Upper lobe of left lung (tissue), 6 donors: ENCODE data around the gene MAPK8. TPM values are rescaled to one million over a fixed set of nuclear protein-coding genes. Genes with fewer than 3 reads are reported as not detected.
A peak's percentile ranks its signal among the peaks of the same experiment; 100 is the strongest.

ENCODE experiments used
- ATAC-seq, 2 donors: fragments of 200-7000 bp; cut with Tn5 transposase; one replicate each; pipeline ENCODE4 v1.9.1; 2022; ENCODE audit warnings: mild to moderate bottlenecking in 2 of 2, moderate library complexity in 2 of 2; ENCODE audit not compliant: low FRiP score in 2 of 2
- DNase-seq, 2 donors: peaks; one replicate each; pipeline ENCODE4 v3.0.0-alpha.2; 2019 to 2020
- H3K27ac ChIP-seq, 4 donors: fragments of 200-600 bp; sonication (generic); one replicate each; pipeline ENCODE4 v1.5.1; 2016 to 2019
- H3K27me3 ChIP-seq, 4 donors: fragments of 200-600 bp; sonication (generic); one replicate each; pipeline ENCODE4 v1.5.1; 2017 to 2019
- H3K36me3 ChIP-seq, 4 donors: fragments of 200-600 bp; sonication (generic); one replicate each; pipeline ENCODE4 v1.5.1; 2016 to 2019
- H3K4me1 ChIP-seq, 4 donors: fragments of 200-600 bp; sonication (generic); one replicate each; pipeline ENCODE4 v1.5.1; 2018 to 2019
- H3K4me3 ChIP-seq, 4 donors: fragments of 200-600 bp; sonication (generic); one replicate each; pipeline ENCODE4 v1.5.1; 2017 to 2019; ENCODE audit warnings: mild to moderate bottlenecking in 2 of 4, moderate library complexity in 1 of 4
- H3K9me3 ChIP-seq, 4 donors: fragments of 200-600 bp; sonication (generic); one replicate each; pipeline ENCODE4 v1.5.1; 2018 to 2019
- CTCF ChIP-seq, 6 experiments: fragments of 450-650 bp in 4 of 6; fragments of 200-600 bp in 2 of 6; sonication (generic) in 2 of 6; IDR thresholded peaks; one replicate each; pipeline ENCODE4 v1.5.1; 2016 to 2019; ENCODE audit warnings: antibody characterized with exemption in 6 of 6
- EP300 ChIP-seq, 4 donors: sonication (generic); formaldehyde crosslinking; IDR thresholded peaks; one replicate each; pipeline ENCODE4 v1.5.1; 2017; ENCODE audit warnings: antibody characterized with exemption in 4 of 4, control low read depth in 2 of 4
- POLR2A ChIP-seq, 4 donors: fragments of 450-650 bp; IDR thresholded peaks; one replicate each; pipeline ENCODE4 v1.5.1; 2016 to 2017; ENCODE audit warnings: antibody characterized with exemption in 4 of 4, mild to moderate bottlenecking in 2 of 4
- POLR2AphosphoS5 ChIP-seq, 2 donors: sonication (generic); formaldehyde crosslinking; IDR thresholded peaks; one replicate each; pipeline ENCODE4 v1.5.1; 2017; ENCODE audit warnings: antibody characterized with exemption in 2 of 2
- WGBS, 2 donors: methylation state at CpG; one replicate each; pipeline ENCODE4 v1.1.5; 2017 to 2018; 5-methylcytosine and 5-hydroxymethylcytosine counted together
- total RNA-seq, 6 donors: library from RNA; depleted of rRNA in 4 of 6; stranded (reverse); fragments of >200 nt in 4 of 6; gene quantifications; one replicate each; pipeline versions ENCODE4 v1.1.0 to v1.2.1, GENCODE V29; 2016 to 2021
- donor health status: DM: no; HTN: no; CAD: no; lungs with moderate emphysema.
- donor health status: DM: no; HTN: yes; CAD: no; lungs with severe emphysema.

MAPK8 gene
- total RNA-seq, 6 donors from 2014 or later: 33.6 to 61.6 (median 46.6) TPM

GRCh38 chr10:48383393-48383792 is 76.9 kb downstream of the MAPK8 start:
- ATAC-seq: no peak
- no peaks in the 10 kb centered on the region for H3K4me1 ChIP-seq
- DNase-seq: no peak
- no peaks in the 10 kb centered on the region for H3K27me3 ChIP-seq
- no peaks in the 10 kb centered on the region for H3K36me3 ChIP-seq
- no peak overlapping the region for H3K4me3 ChIP-seq
- H3K27ac ChIP-seq: no peak overlapping the region
- no peak for TF ChIP-seq EP300 (IDR thresholded peaks at IDR 0.05)
- no peak for TF ChIP-seq CTCF (IDR thresholded peaks at IDR 0.05)
- TF ChIP-seq POLR2AphosphoS5 (IDR thresholded peaks at IDR 0.05): no peak
- no peak for TF ChIP-seq POLR2A (IDR thresholded peaks at IDR 0.05)
- peaks cover 0 to 7% (median 5%) of the 10 kb centered on the region in 4 donors for H3K9me3 ChIP-seq

DNA sequence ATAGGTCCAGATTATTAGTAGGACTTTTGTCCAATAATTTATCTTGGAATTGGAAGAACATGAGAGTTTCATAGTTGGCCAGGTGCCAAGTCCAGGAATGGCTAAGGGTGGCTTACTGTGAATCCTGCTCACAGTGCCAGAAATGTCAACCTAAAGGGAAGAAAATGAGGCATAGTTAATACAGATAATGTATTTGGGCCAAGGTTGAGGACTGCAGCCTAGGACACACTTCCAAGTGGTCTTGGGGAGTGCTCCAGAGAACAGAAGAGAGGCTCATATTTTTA is 78.2 kb downstream of the MAPK8 start:
- Histone ChIP-seq H3K4me3 (no peak overlapping the region), H3K4me1 (peaks cover 0 to 9% (median 1%) of the 10 kb centered on the region in 4 donors), H3K36me3 (no peaks in the 10 kb centered on the region), H3K27ac (no peak overlapping the region), H3K9me3 (peaks cover 0 to 7% (median 5%) of the 10 kb centered on the region in 4 donors), H3K27me3 (no peaks in the 10 kb centered on the region)
- ATAC-seq (no peak), DNase-seq (no peak)
- TF ChIP-seq EP300 (IDR thresholded peaks at IDR 0.05) (no peak), CTCF (IDR thresholded peaks at IDR 0.05) (no peak)

- H3K4me1 ChIP-seq: peaks cover 5 to 24% (median 17%) of the 10 kb centered on the region in 4 donors
- ATAC-seq (peak in 1 of 2 donors; percentile 53), DNase-seq (peak in 1 of 2 donors; percentile 58)
These were observed 82.8 kb downstream of the MAPK8 start for GRCh38 chr10:48389272-48389671.

GRCh38 chr10:48389846-48390557 is 83.5 kb downstream of the MAPK8 start:
- no peaks in the 10 kb centered on the region for H3K36me3 ChIP-seq
- no peak for TF ChIP-seq CTCF (IDR thresholded peaks at IDR 0.05)
- no peak for TF ChIP-seq POLR2A (IDR thresholded peaks at IDR 0.05)
- TF ChIP-seq POLR2AphosphoS5 (IDR thresholded peaks at IDR 0.05): no peak
- no peak for TF ChIP-seq EP300 (IDR thresholded peaks at IDR 0.05)
- no peak for ATAC-seq
- DNase-seq: no peak
- WGBS, 2 donors: 93 to 98% methylated on average over 2 of the region's 2 CpGs
- H3K4me1 ChIP-seq: peaks cover 5 to 24% (median 17%) of the 10 kb centered on the region in 4 donors
- H3K4me3 ChIP-seq: no peak overlapping the region
- H3K27ac ChIP-seq: no peak overlapping the region
- no peaks in the 10 kb centered on the region for H3K9me3 ChIP-seq
- no peaks in the 10 kb centered on the region for H3K27me3 ChIP-seq

More at GRCh38 chr10:48389272-48389671, 82.8 kb downstream of the MAPK8 start:
- 55 to 64% methylated on average over 2 of the region's 2 CpGs for WGBS, 2 donors
- no peak overlapping the region for H3K4me3 ChIP-seq
- no peaks in the 10 kb centered on the region for H3K27me3 ChIP-seq
- TF ChIP-seq CTCF (IDR thresholded peaks at IDR 0.05) (no peak), POLR2A (IDR thresholded peaks at IDR 0.05) (no peak)
- no peaks in the 10 kb centered on the region for H3K36me3 ChIP-seq
- no peak overlapping the region for H3K27ac ChIP-seq
- H3K9me3 ChIP-seq: no peaks in the 10 kb centered on the region

- ATAC-seq (no peak), DNase-seq (peak in 1 of 2 donors; percentile 10)
- H3K27ac ChIP-seq: no peak overlapping the region
- TF ChIP-seq CTCF (IDR thresholded peaks at IDR 0.05) (no peak), POLR2AphosphoS5 (IDR thresholded peaks at IDR 0.05) (no peak), POLR2A (IDR thresholded peaks at IDR 0.05) (no peak), EP300 (IDR thresholded peaks at IDR 0.05) (no peak)
- WGBS, 2 donors: 93 to 95% methylated on average over 5 of the region's 5 CpGs
- H3K9me3 ChIP-seq: no peaks in the 10 kb centered on the region
- peaks cover 5 to 24% (median 17%) of the 10 kb centered on the region in 4 donors for H3K4me1 ChIP-seq
- H3K27me3 ChIP-seq: no peaks in the 10 kb centered on the region
- no peaks in the 10 kb centered on the region for H3K36me3 ChIP-seq
- no peak overlapping the region for H3K4me3 ChIP-seq
These were observed 84.0 kb downstream of the MAPK8 start for GRCh38 chr10:48390558-48390871.
